Measurements from ENCODE around the gene IL24.
A peak's percentile ranks its signal among the peaks of the same experiment; 100 is the strongest.

Gene IL24

DNA sequence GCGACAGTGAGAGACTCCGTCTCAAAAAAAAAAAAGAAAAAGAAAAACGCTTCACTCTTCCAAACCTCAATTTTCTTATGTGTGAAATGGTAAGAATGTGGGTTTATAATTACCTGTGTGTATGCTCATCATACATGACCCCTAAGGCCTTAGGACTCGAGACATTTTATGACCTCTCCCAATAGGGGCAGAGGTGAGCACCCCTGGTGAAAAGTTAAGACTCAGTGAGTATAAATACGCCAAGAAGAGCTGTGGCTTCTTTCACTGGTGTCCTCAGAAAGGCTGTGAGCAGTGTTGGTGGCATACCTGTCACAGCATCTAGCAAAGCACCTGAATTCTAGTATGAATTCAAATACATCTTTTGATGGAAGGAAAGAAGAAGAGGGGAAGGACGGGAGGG is 32.3 kb downstream of the IL24 start:
- no peak for DNase-seq

DNA sequence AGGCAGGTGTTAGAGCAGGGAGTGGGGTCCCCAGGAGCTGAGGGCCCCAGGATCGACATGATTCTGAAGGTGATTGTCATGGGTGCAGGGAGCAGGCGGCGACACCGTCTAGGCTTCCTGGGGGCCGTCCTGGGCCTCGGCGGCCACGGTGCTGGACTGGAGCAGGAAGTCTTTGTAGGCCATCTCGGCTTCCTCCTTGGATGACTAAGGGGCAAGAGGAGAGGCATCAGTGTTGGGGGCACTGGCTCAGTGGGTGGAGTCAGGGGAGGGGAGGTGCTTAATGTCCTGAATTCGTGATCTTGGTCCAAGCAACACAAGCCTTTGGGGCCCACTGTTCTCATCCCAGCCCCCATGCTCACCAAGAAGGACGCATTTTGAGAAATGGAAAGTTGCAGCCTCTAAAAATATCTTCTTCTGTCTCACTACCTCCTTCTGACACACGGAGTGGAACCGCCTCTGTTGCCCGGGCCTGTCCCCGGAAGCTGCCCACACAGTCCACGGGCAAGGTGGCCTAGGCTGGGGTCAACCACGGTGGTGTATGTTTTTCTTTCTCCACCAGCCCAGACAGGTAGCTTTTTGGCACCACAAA is 33.1 kb downstream of the IL24 start:
- DNase-seq: no peak

- no peak for DNase-seq
These were observed 34.5 kb downstream of the IL24 start for GRCh38 chr1:206931709-206932108.

- no peak for DNase-seq
These were observed 34.9 kb downstream of the IL24 start for GRCh38 chr1:206932177-206932576.

DNA sequence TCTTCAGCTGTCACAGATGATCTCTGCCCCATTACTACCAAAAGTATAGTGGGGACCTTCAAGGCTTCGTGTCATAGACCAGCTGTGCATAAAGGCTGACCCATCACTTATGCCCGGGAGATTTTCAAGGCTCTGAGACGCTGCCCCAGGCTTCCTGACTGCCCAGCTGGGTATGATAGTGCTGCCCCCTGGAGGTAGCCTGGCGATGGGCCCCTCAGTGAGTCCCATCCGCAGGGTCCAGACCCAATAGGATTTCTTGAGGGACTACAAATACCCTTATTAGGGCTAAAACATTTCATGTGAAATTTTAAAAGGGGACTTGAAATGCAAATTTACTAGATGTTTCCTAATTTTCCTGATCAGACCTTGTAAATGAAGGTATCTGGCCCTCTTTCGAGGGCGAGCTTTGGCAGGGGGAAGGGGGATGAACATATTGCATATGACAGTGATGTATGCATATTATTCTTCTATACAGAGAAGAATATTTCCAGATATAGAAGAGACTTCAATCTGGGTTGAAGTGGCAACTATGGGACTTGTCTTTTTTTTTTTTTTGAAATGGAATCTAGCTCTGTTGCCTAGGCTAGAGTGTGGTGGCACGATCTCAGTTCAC is 36.2 kb downstream of the IL24 start:
- peak; percentile 68 for DNase-seq

- no peak for DNase-seq
These were observed 38.3 kb downstream of the IL24 start for GRCh38 chr1:206935491-206936067.

DNA sequence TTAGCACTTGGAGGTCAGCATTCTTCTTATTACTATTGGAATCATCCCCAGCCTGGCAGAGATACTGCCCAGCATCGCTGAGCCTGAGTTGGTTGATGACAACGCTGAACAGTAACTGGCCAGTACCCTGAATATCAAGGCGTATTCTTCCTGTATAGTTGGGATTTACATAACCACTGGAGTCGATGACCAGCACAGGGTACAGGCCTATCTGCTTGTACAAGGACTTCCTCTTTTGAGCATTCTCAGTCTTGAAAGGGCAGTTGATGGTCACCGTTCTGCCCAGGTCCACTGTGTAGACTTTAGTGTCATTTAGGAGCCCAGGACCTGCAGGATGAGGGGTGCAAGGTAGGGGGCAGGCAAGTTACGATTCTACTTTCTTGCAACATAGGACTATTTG is 40.2 kb downstream of the IL24 start:
- no peak for DNase-seq

DNA sequence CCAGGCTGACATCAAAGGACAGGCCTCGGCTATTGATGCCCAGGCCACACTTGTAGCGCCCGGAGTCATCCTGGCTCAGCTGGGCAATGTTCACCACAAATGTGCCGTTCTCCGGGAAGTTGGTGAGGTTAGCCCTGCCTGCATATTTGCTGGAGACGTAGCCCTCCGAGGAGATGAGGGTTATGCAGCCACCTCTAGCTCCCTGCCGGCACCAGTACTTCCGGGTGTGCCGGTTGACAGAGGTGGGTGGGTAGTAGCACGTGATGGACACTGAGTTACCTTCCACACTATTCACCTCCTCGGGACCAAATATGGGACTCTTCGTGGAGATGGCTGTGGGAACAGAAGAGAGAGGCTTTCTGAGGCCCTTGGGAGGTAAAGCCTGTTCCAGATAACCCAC is 41.9 kb downstream of the IL24 start:
- DNase-seq: no peak

DNA sequence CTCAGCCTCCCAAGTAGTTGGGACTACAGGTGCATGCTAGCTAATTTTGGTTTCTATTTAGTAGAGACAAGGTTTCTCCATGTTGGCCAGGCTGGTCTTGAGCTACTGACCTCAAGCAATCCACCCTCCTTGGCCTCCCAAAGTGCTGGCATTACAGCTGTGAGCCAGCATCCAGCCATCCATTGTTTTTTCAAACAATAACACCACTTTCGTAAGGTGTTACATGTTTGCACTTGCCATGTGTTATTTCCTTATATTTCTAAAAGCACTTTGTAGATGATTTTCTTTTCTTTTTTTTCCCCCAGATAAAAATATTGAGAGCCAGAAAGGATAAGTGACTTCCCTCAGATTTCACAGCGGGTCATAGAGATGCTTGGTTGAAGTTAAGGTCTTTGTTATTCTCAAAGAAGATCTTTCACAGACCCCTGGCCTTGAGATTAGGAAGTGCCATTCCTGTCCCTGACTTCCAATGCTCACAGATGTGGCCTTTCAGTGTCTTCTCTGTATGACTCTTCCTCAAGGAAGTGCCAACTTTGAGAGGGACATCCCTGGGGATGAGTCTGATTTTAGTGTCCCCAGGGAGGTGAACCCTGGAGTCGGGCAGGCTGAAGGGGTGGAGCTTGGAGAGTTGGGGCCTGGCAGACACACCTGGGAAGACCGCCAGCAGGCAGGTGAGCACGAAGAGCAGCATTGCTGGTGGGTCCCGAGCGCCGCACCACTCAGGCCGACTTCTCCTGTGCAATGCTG is 42.8 kb downstream of the IL24 start:
- DNase-seq: no peak

- no peak for DNase-seq
These were observed 43.3 kb downstream of the IL24 start for GRCh38 chr1:206940588-206940936.

GRCh38 chr1:206941766-206942418 is 44.6 kb downstream of the IL24 start:
- DNase-seq: no peak

GRCh38 chr1:206944703-206945102 is 47.5 kb downstream of the IL24 start:
- no peak for DNase-seq

GRCh38 chr1:206945779-206946178 is 48.5 kb downstream of the IL24 start:
- no peak for DNase-seq

DNA sequence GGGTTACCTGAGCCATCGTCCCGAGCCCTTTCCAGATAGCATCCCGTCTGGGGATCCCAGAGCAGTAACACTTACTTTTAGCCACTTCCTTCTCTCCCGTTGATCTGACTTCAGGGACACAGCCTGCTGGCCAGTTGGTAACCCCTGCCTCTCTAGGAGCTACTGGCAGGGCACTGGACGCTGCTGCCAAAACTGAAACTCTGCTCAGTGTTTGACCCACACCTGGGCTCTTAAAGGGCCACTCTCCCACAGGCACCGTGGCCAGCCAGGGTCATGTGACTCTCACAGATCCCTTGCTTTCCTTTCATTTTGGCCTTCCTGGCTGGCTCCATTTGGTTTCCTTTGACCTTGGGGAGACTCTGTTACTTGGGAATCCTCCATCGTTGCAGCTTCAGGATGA is 49.0 kb downstream of the IL24 start, which contains the start of gene PIGR:
PIGR (minus strand) TSS at position 206 of the 400 bp plus-strand sequence. CDS start 5,935 bp downstream, outside the sequence.
- no peak for DNase-seq

DNA sequence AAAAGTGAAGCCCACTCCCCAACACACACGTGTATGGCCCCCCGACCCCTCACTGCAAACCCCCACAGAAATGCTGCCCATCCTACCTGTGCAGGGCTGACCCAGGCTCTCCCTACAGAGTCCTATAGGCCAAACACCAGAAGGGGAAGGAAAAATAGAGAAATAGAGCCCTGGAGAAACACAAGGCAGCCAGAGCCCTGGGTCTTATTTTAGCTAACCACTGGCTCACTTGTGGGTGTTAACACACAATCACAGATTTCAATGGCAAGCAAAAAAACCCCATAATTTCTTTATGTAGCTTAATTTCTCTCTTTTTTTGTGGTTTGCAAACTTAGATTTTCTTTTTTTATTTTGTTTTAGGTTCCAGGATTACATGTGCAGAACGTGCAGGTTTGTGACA is 50.0 kb downstream of the IL24 start:
- DNase-seq: no peak

GRCh38 chr1:206949208-206949607 is 52.0 kb downstream of the IL24 start:
- DNase-seq: no peak

GRCh38 chr1:206949641-206950040 is 52.4 kb downstream of the IL24 start:
- no peak for DNase-seq

GRCh38 chr1:206951318-206952100 is 54.3 kb downstream of the IL24 start:
- no peak for DNase-seq

GRCh38 chr1:206952171-206952570 is 54.9 kb downstream of the IL24 start:
- DNase-seq: no peak

- no peak for DNase-seq
These were observed 55.9 kb downstream of the IL24 start for GRCh38 chr1:206953126-206953525.

GRCh38 chr1:206953626-206954025 is 56.4 kb downstream of the IL24 start:
- DNase-seq: no peak
